Breast epithelium (tissue), 4 donors: Measurements from ENCODE around the gene PLXNA2. TPM values are rescaled to one million over a fixed set of nuclear protein-coding genes. Genes with fewer than 3 reads are reported as not detected.

Experiments
- DNase-seq, 2 donors: peaks; one replicate each; pipeline ENCODE4 v3.0.0-alpha.2; 2019; ENCODE audit warnings: low spot score in 2 of 2
- H3K27ac ChIP-seq, 2 donors: fragments of 200-600 bp; sonication (generic) in 1 of 2; one replicate each; pipeline ENCODE4 v1.5.1; 2016 to 2019; ENCODE audit warnings: mild to moderate bottlenecking in 1 of 2
- H3K27me3 ChIP-seq, 2 donors: fragments of 200-600 bp; sonication (generic) in 1 of 2; one replicate each; pipeline versions ENCODE4 v1.5.1 to v1.6.0; 2017 to 2019; ENCODE audit warnings: control low read depth in 1 of 2, mild to moderate bottlenecking in 1 of 2
- H3K36me3 ChIP-seq: fragments of 200-600 bp; one replicate; pipeline ENCODE4 v1.5.1; 2019
- H3K4me1 ChIP-seq, 2 donors: fragments of 200-600 bp; sonication (generic); one replicate each; pipeline ENCODE4 v1.5.1; 2016 to 2019; ENCODE audit warnings: control low read depth in 1 of 2
- H3K4me3 ChIP-seq, 3 donors: fragments of 200-600 bp; sonication (generic); 1 replicate in 2 of 3; 2 replicates in 1 of 3; pipeline ENCODE4 v1.5.1; 2016 to 2019; ENCODE audit warnings: mild to moderate bottlenecking in 3 of 3, moderate library complexity in 2 of 3
- H3K9me3 ChIP-seq, 2 donors: fragments of 200-600 bp; sonication (generic) in 1 of 2; one replicate each; pipeline ENCODE4 v1.5.1; 2016 to 2019; ENCODE audit warnings: control low read depth in 1 of 2
- CTCF ChIP-seq, 3 donors: fragments of 450-650 bp; IDR thresholded peaks; one replicate each; pipeline ENCODE4 v1.5.1; 2016 to 2017; ENCODE audit warnings: antibody characterized with exemption in 3 of 3, mild to moderate bottlenecking in 3 of 3, moderate library complexity in 3 of 3
- POLR2A ChIP-seq: fragments of 450-650 bp; IDR thresholded peaks from one replicate; pipeline ENCODE4 v1.6.1; 2016; ENCODE audit warnings: antibody characterized with exemption, mild to moderate bottlenecking, moderate library complexity
- POLR2AphosphoS5 ChIP-seq, 3 donors: sonication (generic); formaldehyde crosslinking; IDR thresholded peaks; one replicate each; pipeline ENCODE4 v1.6.1; 2017; ENCODE audit warnings: antibody characterized with exemption in 3 of 3
- intact Hi-C: fragments of 100-400 bp; cut with DNase I; formaldehyde crosslinking; loops from one replicate; pipeline ENCODE4 v1.15.1; 2023; ENCODE audit warnings: low total_unique reads
- total RNA-seq, 3 donors: library from RNA; depleted of rRNA; stranded (reverse); fragments of >200 nt; gene quantifications; one replicate each; pipeline ENCODE4 v1.1.0, GENCODE V29; 2016

Gene PLXNA2
- total RNA-seq, 3 donors from 2014 or later: 11.3 to 18.2 (median 11.5) TPM

- intact Hi-C loops: no loop called here
- H3K4me1 ChIP-seq: no peaks in the 10 kb centered on the region
- no peaks in the 10 kb centered on the region for H3K27me3 ChIP-seq
- TF ChIP-seq POLR2AphosphoS5 (IDR thresholded peaks at IDR 0.05): no peak
- TF ChIP-seq CTCF (IDR thresholded peaks at IDR 0.05): no peak
- no peak for TF ChIP-seq POLR2A
- H3K4me3 ChIP-seq: no peak overlapping the region
- no peaks in the 10 kb centered on the region for H3K9me3 ChIP-seq
- DNase-seq: no peak
- no peaks in the 10 kb centered on the region for H3K36me3 ChIP-seq
- no peak overlapping the region for H3K27ac ChIP-seq
Measured at GRCh38 chr1:208024406-208024805, 219.8 kb downstream of the PLXNA2 start.

DNA sequence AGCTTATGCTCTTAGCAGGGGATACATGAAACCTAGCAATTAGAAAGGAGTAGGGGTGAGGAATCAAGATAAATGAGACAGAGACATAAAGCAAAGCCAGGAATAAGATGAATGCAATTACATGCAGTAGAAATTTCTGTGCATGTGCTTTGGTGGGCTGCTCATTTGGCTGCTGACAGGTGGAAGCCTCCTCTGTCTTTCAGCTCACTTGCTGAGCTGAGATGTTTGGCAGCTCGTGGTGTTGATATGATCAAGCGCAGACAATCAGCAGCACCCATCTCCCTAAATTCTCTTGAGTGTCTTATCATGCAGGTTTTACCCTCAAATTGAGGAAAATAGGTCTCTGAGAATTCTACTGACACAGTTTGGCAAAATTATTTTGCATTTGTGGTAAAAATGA is 224.9 kb downstream of the PLXNA2 start:
- intact Hi-C loops: no loop called here
- Histone ChIP-seq H3K27ac (no peak overlapping the region), H3K36me3 (no peaks in the 10 kb centered on the region), H3K4me1 (no peaks in the 10 kb centered on the region), H3K9me3 (no peaks in the 10 kb centered on the region), H3K4me3 (no peak overlapping the region), H3K27me3 (peaks cover 0 to 3% of the 10 kb centered on the region in 2 donors)
- TF ChIP-seq POLR2AphosphoS5 (IDR thresholded peaks at IDR 0.05): no peak
- no peak for TF ChIP-seq CTCF (IDR thresholded peaks at IDR 0.05)
- no peak for TF ChIP-seq POLR2A
- no peak for DNase-seq

GRCh38 chr1:208015255-208015654 is 228.9 kb downstream of the PLXNA2 start:
- H3K27me3 ChIP-seq: peaks cover 0 to 3% of the 10 kb centered on the region in 2 donors
- intact Hi-C loops: no loop called here
- H3K4me3 ChIP-seq: no peak overlapping the region
- H3K4me1 ChIP-seq: no peaks in the 10 kb centered on the region
- no peaks in the 10 kb centered on the region for H3K36me3 ChIP-seq
- no peak overlapping the region for H3K27ac ChIP-seq
- no peak for TF ChIP-seq POLR2A
- TF ChIP-seq POLR2AphosphoS5 (IDR thresholded peaks at IDR 0.05): no peak
- no peak for TF ChIP-seq CTCF (IDR thresholded peaks at IDR 0.05)
- no peaks in the 10 kb centered on the region for H3K9me3 ChIP-seq
- no peak for DNase-seq

DNA sequence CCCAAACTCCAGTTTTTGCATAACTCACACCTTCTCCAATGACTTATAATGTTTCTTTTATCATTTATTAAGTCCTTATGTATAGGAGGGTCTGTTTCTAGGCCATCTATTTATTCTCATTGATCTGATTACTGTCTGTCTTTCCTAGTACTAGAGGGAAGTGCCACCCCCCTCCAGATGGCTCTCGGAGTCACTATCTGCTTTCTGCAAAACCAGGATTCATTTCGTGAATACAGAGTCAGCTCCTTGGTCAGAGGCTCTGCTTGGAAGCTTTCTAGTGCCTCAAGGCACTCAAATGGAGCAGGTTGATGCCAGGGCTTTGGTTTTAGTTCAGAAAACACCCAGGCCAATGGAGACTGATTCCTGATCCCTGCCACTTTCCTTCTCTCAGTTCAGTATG is 231.0 kb downstream of the PLXNA2 start:
- peaks cover 0 to under 1% of the 10 kb centered on the region in 2 donors for H3K27me3 ChIP-seq
- no peaks in the 10 kb centered on the region for H3K9me3 ChIP-seq
- H3K4me1 ChIP-seq: no peaks in the 10 kb centered on the region
- DNase-seq: no peak
- TF ChIP-seq POLR2A: no peak
- TF ChIP-seq CTCF (IDR thresholded peaks at IDR 0.05): no peak
- TF ChIP-seq POLR2AphosphoS5 (IDR thresholded peaks at IDR 0.05): no peak
- no peaks in the 10 kb centered on the region for H3K36me3 ChIP-seq
- intact Hi-C loops: no loop called here
- no peak overlapping the region for H3K27ac ChIP-seq
- H3K4me3 ChIP-seq: no peak overlapping the region

DNA sequence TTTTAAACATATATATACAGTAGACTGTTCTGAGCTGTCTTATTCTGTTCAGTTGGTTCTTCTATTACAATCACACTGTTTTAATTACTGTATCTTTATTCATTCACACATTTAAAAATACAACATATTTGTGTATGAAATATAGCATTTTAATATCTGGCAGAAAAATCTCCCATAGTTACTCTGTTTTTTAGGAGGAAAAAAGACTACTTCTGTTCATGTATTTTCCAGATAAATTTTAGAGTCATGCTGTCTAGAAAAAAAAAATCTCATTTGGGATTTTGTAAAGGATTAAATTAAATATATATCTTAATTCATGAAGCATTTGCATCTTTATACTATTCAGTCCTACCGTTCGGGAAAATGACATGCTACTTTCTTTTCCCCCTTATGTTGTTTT is 231.5 kb downstream of the PLXNA2 start:
- no peak for DNase-seq
- TF ChIP-seq POLR2AphosphoS5 (IDR thresholded peaks at IDR 0.05): no peak
- TF ChIP-seq POLR2A: no peak
- no peak for TF ChIP-seq CTCF (IDR thresholded peaks at IDR 0.05)
- no peaks in the 10 kb centered on the region for H3K9me3 ChIP-seq
- H3K27me3 ChIP-seq: no peaks in the 10 kb centered on the region
- no peak overlapping the region for H3K27ac ChIP-seq
- H3K36me3 ChIP-seq: no peaks in the 10 kb centered on the region
- no peaks in the 10 kb centered on the region for H3K4me1 ChIP-seq
- H3K4me3 ChIP-seq: no peak overlapping the region
- intact Hi-C loops: no loop called here
